ENCODE measurements around the gene PGS1. TPM values are rescaled to one million over a fixed set of nuclear protein-coding genes. Genes with fewer than 3 reads are reported as not detected.

PGS1 gene
- total RNA-seq, 1 donor from 2014 or later = 84.0 TPM

DNA sequence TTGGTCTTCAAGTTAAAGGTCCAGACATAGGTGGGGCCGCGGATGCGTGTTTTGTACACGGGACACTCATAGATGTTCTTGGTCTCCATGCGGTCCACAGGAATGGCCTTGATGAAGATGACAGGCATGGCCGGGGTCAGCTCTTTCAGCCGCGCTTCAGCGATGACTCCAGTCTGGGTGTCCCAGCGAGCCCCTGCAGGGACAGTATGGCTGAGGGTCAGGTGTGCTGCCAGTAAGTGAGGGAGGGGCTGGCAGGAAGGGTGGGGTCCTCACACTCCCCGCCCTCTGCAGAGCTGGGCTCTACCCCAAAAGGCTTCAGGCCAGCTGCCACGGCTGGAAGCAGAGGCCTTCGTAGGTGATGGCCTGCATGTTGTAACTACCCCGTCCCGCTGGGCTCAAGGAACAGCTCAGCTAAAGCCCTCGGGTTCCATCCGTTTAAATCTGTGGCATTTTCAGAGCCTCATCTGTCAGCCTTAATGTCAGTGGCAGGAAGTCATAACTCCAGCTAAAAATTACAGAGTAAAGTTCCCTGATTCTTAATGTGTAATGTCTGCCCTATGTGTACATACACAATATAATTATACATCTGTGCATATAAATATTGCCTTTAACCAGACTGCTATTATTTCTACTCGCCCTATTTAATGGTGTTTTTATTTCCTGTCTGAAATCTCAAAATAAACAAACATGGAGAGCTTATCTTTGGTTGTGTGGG lies 45.7 kb downstream of the PGS1 start:
- no peak for DNase-seq (ENCODE audit: extremely low read depth, low read depth, low spot score)

- DNase-seq (ENCODE audit: extremely low read depth, low read depth, low spot score) = no peak
Measured at GRCh38 chr17:78425429-78425828, 47.0 kb downstream of the PGS1 start.

DNA sequence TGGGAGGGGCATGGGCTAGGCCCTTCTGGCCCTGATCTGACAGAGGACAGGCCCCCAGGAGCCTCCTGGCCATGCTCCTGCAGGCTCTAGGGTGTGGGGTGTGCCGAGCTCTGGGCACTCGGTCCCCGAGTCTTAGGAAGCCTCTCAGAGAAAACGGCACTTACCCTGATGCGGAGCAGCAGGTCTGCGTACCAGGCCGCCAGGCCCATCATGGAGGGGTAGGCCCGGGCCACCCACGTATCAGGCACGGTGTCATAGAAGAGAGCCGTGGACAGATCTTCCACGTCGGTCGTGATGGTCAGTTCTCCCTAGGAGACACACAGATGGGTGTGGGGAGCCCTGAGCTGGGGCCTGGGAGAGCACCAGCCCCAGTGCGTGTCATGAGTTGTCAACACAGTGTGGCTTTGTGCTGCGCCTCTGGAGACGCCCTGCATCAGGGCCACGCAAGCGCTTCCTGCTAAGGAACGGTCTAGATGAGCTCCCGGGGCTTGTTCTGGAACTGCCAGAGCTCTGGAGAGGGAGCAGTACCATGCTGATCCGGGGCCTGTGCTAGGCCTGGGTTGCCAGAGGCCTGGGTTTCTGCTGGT lies 47.9 kb downstream of the PGS1 start:
- DNase-seq (ENCODE audit: extremely low read depth, low read depth, low spot score) = no peak

DNA sequence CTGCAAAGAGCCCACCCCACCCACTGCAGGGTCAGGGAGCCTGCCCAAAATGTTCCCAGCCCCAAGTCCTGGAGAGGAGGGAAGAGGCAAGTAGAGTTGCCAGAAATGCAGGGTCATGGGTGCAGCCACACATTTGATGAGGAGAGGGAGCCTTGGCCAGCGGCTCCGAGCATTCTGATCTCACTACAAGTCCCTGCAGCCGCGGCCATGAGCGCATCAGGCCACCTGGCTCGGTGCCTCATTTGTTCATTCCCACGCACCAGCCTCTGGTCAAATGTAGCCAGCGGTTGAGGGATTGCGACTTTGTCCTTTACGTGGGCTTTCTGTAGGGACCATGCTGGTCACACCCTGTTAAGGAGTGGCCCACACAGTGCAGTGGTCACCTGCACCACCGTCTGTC lies 48.7 kb downstream of the PGS1 start:
- no peak for DNase-seq (ENCODE audit: extremely low read depth, low read depth, low spot score)

- no peak for DNase-seq (ENCODE audit: extremely low read depth, low read depth, low spot score)
Measured at GRCh38 chr17:78428025-78428575, 49.7 kb downstream of the PGS1 start.

DNA sequence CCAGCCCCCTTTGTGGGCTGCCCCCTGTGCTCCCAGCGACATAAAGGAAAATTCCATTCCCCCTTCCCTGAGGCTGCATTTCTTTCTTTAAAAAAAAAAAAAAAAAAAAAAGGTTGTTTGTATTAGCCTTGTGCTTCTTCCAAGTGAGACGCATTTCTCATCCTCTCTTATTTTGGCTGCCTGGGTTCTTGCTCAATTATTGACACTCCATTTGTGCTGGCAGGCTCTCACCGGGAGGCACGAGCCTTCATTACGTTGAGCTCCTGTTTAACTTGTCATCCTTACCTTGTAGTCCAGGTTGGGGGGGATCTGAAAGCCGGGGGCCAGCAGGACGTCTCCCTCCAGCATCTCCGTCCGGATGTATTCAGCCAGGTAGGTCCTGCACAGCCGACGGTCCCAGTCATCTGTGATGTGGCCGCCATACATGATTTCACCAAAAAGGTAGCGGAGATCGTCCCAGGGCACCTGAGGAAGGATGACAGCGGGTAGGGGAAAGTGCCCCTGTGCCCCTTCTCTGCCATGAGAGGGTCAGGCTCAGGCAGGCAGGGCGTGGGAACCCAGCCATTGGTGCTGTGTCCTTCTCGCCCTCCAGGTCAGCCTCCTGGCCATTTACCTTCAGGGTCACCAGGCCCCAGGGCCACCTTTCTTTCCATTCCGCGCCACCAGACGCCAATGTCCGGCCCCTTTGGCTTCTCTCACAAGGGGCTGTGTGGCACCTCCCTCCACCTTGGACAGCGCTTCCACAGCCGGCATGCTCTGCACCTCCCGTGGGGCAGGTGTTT lies 50.6 kb downstream of the PGS1 start:
- DNase-seq (ENCODE audit: extremely low read depth, low read depth, low spot score) = no peak

DNA sequence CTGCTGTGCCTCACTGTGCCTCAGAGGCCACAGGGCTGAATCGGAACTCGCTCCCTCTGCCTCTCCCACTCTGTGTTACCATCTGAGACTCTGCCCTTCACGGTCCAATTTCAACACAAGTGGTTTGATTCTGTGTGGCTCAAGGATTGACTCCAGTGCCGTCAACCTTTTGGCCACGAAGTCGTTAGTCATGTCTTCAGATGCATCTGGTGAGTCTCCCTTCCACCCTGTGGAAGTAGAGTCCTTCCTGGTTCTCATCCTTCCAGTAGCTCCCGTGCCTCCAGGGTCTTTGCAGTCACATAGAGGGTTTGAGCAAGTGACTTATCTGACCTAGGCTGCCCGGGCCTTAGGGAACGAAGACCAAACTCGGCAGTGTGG lies 51.2 kb downstream of the PGS1 start:
- DNase-seq (ENCODE audit: extremely low read depth, low read depth, low spot score) = no peak

GRCh38 chr17:78430892-78431691 lies 52.6 kb downstream of the PGS1 start:
- no peak for DNase-seq (ENCODE audit: extremely low read depth, low read depth, low spot score)

DNA sequence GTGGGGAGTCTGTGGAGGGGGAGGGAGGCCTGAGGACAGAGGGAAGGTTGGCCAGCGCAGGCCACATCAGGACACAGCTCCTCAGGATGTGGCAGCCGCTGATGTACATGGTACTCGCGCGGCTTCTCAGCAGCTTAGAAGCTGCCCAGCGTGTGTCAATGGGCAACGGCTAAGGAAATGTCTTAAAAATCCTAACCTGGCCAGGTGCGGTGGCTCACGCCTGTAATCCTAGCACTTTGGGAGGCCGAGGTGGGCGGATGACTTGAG lies 53.2 kb downstream of the PGS1 start:
- DNase-seq (ENCODE audit: extremely low read depth, low read depth, low spot score) = no peak

GRCh38 chr17:78432226-78433012 lies 54.0 kb downstream of the PGS1 start:
- DNase-seq (ENCODE audit: extremely low read depth, low read depth, low spot score) = no peak

GRCh38 chr17:78433013-78433727 lies 54.7 kb downstream of the PGS1 start:
- no peak for DNase-seq (ENCODE audit: extremely low read depth, low read depth, low spot score)

DNA sequence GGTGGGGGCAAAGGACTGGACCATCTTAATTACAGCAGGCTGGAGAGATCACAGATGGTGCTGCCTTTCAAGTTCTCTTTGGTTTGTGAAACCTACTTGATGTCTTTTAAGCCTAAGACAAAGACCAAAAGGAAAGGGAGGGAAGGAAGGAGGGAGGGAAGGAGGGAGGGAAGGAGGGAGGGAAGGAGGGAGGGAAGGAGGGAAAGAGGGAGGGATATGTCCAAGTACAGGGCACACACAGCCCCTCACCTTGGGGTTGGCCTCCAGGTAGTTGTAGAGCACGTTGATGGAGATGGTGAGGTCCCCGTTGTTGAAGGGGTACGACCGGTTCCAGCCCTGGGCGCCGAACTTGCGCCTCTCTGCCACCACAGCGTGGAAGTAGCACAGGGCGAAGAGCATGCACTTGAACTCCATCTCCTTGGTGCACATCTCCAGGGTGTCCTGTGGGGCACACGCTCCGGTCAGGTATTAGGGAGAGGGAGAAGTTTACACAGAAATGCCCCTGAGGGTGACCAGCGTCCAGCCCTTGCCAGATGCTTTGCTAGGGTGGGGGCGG lies 55.4 kb downstream of the PGS1 start:
- no peak for DNase-seq (ENCODE audit: extremely low read depth, low read depth, low spot score)

GRCh38 chr17:78434455-78435329 lies 56.2 kb downstream of the PGS1 start:
- no peak for DNase-seq (ENCODE audit: extremely low read depth, low read depth, low spot score)

DNA sequence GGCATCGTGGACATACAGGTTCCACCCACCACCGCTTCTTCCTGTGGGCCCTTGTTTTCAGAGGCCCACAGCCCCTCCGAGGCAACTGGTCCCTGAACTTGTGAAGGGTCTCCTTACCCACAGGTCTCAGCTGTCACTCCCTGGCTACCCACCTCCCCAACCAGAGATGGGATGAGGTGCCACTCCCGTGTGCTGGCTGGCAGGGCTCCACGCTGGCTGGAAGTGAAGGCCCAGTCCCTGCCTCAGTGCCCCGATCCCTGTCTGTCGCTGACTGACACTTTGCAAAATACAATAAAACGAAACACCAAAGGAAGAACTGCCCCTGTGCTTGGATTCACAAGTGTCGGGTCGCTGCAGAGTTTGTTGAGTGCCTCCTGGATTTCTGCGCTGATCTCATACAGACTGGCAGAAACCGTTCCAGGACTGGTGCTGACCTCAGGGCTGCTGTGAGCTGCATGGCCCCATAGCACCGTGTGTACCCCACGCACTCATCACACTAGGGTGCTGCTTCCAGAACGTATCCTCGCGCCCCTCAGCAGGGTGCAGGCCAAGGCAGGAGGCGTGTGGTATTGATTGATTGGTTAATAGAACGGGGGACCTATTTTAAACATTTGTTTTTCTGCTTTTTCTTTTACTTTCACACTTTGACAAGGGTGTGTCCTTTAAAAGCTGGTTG lies 57.0 kb downstream of the PGS1 start:
- DNase-seq (ENCODE audit: extremely low read depth, low read depth, low spot score) = no peak

DNA sequence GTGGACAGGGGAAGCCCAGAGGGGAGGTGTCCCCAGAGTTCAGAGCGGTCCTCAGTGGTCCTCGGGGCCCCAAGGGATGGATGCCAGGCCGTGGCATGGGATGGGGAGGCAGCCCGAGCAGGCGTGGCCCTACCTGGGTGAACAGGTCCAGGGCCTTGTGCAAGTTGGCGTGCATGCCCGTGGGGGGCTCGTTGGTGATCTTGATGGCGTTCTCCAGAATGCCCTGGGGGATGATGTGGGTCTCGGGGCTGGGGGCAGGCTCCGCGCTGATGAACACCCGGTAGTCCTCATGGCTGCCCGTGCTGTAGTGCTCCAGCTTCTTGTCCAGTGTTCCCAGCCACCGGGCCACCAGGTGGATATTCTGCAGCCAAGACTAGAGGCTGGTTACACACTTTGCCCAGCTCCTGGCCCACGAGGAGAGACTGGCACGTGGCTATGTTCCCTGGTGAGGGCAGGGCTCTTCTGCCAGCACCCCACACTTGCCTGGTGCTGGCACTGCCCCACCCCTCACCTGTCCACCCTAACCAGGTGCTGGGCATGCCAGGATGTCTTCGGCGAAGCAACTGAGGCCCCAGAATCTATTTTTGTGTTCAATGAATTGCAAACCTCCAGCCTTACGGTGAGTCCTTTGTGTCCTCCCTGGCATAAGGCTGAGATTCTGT lies 59.2 kb downstream of the PGS1 start:
- DNase-seq (ENCODE audit: extremely low read depth, low read depth, low spot score) = no peak

DNA sequence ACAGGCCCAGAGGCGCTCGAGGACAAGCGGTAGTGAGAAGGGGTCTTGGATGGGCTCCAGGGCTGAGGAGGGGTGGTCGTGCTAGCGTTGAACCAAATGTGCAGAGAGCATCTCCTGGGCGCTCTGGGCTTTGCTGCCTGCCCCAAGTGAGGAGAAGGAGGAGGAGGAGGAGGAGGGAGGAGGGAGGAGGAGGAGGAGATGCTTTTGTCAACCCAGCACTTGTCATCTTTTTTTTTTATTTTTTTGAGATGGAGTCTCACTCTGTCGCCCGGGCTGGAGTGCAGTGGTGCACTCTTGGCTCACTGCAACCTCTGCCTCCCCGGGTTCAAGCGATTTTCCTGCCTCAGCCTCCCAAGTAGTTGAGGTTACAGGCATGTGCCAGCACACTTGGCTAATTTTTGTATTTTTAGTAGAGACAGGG lies 59.8 kb downstream of the PGS1 start:
- no peak for DNase-seq (ENCODE audit: extremely low read depth, low read depth, low spot score)

DNA sequence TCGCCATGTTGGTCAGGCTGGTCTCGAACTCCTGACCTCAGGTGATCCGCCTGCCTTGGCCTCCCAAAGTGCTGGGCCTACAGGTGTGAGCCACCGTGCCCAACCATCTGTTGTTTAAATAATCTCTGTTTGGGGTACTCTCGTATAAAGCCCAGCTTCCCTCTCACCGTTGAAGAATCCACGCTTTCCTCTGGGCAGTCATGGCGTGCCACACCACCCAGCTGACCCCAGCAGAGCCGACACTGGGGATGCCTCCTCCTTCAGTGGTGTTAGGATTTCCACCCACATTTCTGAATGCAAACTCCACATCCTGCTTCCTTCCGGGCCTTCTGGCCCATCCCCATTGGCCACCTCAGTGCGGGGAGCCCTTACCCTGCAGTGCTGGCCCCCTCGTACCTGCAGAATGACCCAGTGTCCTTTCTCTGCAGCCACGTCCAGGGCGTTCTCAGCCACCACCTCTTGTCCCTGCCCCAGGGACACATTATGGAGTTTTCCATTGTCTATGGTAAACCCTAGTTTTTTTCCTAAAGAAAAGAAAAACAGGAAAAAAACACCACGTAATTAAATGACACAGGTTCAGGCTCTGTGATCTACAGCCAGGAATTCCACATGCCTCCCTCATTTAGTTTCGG lies 60.4 kb downstream of the PGS1 start:
- DNase-seq (ENCODE audit: extremely low read depth, low read depth, low spot score) = no peak

Measured in glomerular endothelial cell (primary cell).